Prostate gland (tissue), 2 donors: ENCODE data around the gene TMPRSS12.

Experiments
- POLR2A ChIP-seq: fragments of 450-650 bp; IDR thresholded peaks from one replicate; pipeline ENCODE4 v1.6.1; 2016; ENCODE audit warnings: antibody characterized with exemption, mild to moderate bottlenecking
- POLR2AphosphoS5 ChIP-seq: sonication (generic); formaldehyde crosslinking; IDR thresholded peaks from one replicate; pipeline ENCODE4 v1.6.1; 2017; ENCODE audit warnings: antibody characterized with exemption
- TF ChIP-seq, protein P1 (sequence below), 4 experiments: fragments of 200-600 bp in 2 of 4; fragments of 450-650 bp in 2 of 4; sonication (generic) in 2 of 4; IDR thresholded peaks; 1 replicate in 3 of 4; 2 replicates in 1 of 4; pipeline ENCODE4 v1.5.1; 2016 to 2019; ENCODE audit warnings: antibody characterized with exemption in 4 of 4, mild to moderate bottlenecking in 2 of 4, moderate library complexity in 2 of 4

DNA sequence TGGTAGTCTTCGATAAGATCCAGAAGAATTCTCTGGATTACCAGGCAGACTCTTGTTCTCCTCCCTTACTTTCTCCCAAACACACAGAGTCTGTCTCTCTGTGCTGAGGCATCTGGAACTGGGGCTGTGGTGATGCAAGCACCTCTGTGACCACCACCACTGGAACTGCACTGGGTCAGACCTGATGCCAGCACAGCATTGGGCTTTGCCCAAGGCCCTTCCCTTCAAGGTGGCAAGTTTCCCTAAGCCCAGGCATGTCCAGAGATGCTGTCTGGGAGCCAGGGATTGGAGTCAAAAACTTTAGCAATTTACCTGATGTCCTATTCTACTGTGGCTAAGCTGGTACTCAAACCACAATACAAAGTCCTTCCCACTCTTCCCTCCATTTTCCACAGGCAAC, 14.6 kb upstream of the TMPRSS12 start:
- TF ChIP-seq, protein P1, sequence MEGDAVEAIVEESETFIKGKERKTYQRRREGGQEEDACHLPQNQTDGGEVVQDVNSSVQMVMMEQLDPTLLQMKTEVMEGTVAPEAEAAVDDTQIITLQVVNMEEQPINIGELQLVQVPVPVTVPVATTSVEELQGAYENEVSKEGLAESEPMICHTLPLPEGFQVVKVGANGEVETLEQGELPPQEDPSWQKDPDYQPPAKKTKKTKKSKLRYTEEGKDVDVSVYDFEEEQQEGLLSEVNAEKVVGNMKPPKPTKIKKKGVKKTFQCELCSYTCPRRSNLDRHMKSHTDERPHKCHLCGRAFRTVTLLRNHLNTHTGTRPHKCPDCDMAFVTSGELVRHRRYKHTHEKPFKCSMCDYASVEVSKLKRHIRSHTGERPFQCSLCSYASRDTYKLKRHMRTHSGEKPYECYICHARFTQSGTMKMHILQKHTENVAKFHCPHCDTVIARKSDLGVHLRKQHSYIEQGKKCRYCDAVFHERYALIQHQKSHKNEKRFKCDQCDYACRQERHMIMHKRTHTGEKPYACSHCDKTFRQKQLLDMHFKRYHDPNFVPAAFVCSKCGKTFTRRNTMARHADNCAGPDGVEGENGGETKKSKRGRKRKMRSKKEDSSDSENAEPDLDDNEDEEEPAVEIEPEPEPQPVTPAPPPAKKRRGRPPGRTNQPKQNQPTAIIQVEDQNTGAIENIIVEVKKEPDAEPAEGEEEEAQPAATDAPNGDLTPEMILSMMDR (IDR thresholded peaks at IDR 0.05), result no peak
- TF ChIP-seq POLR2A, result no peak
- TF ChIP-seq POLR2AphosphoS5, result peak; percentile 4
